ENCODE measurements around the gene MAD2L1BP. TPM values are rescaled to one million over a fixed set of nuclear protein-coding genes. Genes with fewer than 3 reads are reported as not detected.

Gene MAD2L1BP
- total RNA-seq, 1 experiment from 2014 or later, result 33.5 TPM

DNA sequence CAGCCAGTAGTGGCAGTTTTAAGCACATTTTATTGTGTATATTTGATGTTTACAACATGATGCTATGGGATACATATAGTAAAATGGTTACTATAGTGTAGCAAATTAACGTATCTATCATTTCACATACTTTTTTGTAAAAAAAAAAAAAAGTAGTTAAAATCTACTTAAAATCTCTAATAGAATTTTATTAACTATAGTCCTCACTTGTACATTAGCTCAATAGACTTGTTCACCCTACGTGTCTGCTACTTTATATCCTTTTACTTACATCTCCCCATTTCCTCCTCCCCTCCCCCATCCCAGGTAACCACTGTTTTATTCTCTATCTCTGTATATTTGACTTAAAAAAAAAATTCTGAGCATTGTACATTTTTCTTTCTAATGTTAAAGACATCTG is 29.6 kb upstream of the MAD2L1BP start:
- Histone ChIP-seq H3K27me3 (replicated peaks; ENCODE audit: control insufficient read depth, insufficient read depth, low read length) (no peaks in the 10 kb centered on the region), H3K36me3 (ENCODE audit: control insufficient read depth, insufficient read depth, low read length) (no peaks in the 10 kb centered on the region; the same call in 1 of the 2 replicates), H3K4me1 (peaks cover 5% of the 10 kb centered on the region), H3K9me3 (no peaks in the 10 kb centered on the region), H3K4me3 (ENCODE audit: low read depth, low read length) (no peak overlapping the region)
- DNase-seq, result no peak
- TF ChIP-seq, protein P1, sequence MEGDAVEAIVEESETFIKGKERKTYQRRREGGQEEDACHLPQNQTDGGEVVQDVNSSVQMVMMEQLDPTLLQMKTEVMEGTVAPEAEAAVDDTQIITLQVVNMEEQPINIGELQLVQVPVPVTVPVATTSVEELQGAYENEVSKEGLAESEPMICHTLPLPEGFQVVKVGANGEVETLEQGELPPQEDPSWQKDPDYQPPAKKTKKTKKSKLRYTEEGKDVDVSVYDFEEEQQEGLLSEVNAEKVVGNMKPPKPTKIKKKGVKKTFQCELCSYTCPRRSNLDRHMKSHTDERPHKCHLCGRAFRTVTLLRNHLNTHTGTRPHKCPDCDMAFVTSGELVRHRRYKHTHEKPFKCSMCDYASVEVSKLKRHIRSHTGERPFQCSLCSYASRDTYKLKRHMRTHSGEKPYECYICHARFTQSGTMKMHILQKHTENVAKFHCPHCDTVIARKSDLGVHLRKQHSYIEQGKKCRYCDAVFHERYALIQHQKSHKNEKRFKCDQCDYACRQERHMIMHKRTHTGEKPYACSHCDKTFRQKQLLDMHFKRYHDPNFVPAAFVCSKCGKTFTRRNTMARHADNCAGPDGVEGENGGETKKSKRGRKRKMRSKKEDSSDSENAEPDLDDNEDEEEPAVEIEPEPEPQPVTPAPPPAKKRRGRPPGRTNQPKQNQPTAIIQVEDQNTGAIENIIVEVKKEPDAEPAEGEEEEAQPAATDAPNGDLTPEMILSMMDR (IDR thresholded peaks at IDR 0.05; ENCODE audit: insufficient read depth in 1 of 2, low read depth in 1 of 2, low read length in 1 of 2, severe bottlenecking in 1 of 2, unreplicated experiment in 1 of 2), result no peak
- Mint-ChIP-seq H3K4me1 (ENCODE audit: low read depth, unreplicated experiment) (peaks cover 9% of the 10 kb centered on the region), H3K27me3 (ENCODE audit: insufficient read depth, unreplicated experiment) (no peaks in the 10 kb centered on the region), H3K27ac (ENCODE audit: unreplicated experiment) (no peak overlapping the region), H3K36me3 (ENCODE audit: insufficient read depth, unreplicated experiment) (peaks cover 36% of the 10 kb centered on the region), H3K4me3 (ENCODE audit: unreplicated experiment) (no peak overlapping the region), H3K9me3 (ENCODE audit: unreplicated experiment) (no peaks in the 10 kb centered on the region)
- no TSS peak for BruUV-seq (replicated peaks)
- POLR2A ChIA-PET, result no interaction called here
- CTCF ChIA-PET, result no interaction called here
- intact Hi-C loops (cut with micrococcal nuclease; ENCODE audit: unreplicated experiment), result loop anchor here (5.0 kb wide), 1 partner anchor 61 kb away; no protein-coding TSS in a partner anchor

DNA sequence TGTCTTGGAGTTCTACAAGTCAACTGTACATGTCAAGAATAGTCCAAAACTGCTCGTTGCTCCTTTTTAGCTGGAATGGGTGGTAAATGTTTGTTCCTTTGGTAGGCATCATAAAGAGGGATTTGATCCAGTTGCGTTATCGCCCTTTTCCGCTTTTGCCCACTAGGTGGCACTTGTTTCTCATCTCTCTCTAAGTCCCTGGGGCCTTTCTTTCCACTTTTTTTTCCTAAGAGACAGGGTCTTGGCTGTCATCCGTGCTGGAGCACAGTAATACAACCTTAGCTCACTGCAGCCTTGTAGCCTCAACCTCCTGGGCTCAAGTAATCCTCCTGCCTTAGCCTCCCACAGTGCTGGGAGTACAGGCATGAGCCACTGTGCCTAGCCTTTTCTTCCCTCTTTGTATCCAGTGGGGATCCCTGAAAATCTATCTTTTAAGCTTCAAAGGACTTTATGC is 27.3 kb upstream of the MAD2L1BP start:
- POLR2A ChIA-PET, result interaction anchor here (0.7 kb wide), 1 partner anchor 21 kb away, joined by 6 read pairs; the partner anchor contains the start of gene GTPBP2
- no peak overlapping the region for H3K4me3 Mint-ChIP-seq (ENCODE audit: unreplicated experiment)
- H3K9me3 ChIP-seq, result no peaks in the 10 kb centered on the region
- no peaks in the 10 kb centered on the region for H3K9me3 Mint-ChIP-seq (ENCODE audit: unreplicated experiment)
- H3K27me3 Mint-ChIP-seq (ENCODE audit: insufficient read depth, unreplicated experiment), result no peaks in the 10 kb centered on the region
- H3K27ac Mint-ChIP-seq (ENCODE audit: unreplicated experiment), result no peak overlapping the region
- H3K36me3 Mint-ChIP-seq (ENCODE audit: insufficient read depth, unreplicated experiment), result peaks cover 32% of the 10 kb centered on the region
- peak; percentile 57 to 72 for DNase-seq
- intact Hi-C loops (cut with micrococcal nuclease; ENCODE audit: unreplicated experiment), result loop anchor here (5.0 kb wide), 1 partner anchor 59 kb away; no protein-coding TSS in a partner anchor
- peaks cover 9% of the 10 kb centered on the region for H3K4me1 Mint-ChIP-seq (ENCODE audit: low read depth, unreplicated experiment)
- peaks cover 5% of the 10 kb centered on the region for H3K4me1 ChIP-seq
- H3K27me3 ChIP-seq (replicated peaks; ENCODE audit: control insufficient read depth, insufficient read depth, low read length), result no peaks in the 10 kb centered on the region
- H3K4me3 ChIP-seq (ENCODE audit: low read depth, low read length), result no peak overlapping the region
- CTCF ChIA-PET, result interaction anchor here (0.8 kb wide), 1 partner anchor 59 kb away, joined by 3 read pairs; no protein-coding TSS in a partner anchor
- no peaks in the 10 kb centered on the region for H3K36me3 ChIP-seq (ENCODE audit: control insufficient read depth, insufficient read depth, low read length)
- no TSS peak for BruUV-seq (replicated peaks)
- TF ChIP-seq, protein P1 (IDR thresholded peaks at IDR 0.05; ENCODE audit: insufficient read depth in 1 of 2, low read depth in 1 of 2, low read length in 1 of 2, severe bottlenecking in 1 of 2, unreplicated experiment in 1 of 2), result peak; percentile 51 to 78

DNA sequence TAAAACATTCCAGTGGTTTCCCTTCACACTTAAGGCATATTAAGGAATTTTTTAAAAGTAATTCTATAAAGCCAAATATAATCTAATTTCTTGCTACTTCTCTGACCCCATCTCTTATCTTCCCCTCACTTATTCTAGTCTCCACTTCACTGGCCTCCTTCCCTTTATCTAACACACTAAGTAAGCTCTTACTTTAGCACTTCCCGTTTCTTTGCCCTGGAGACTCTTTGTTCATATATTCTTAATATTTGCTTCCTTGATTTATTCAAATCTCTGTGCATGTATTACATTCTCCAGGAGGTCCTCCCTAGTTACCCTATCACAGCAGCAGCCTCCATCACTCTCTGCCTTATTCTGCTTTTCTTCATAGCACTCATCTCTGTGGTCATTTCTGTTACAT is 26.8 kb upstream of the MAD2L1BP start:
- TF ChIP-seq, protein P1 (IDR thresholded peaks at IDR 0.05; ENCODE audit: insufficient read depth in 1 of 2, low read depth in 1 of 2, low read length in 1 of 2, severe bottlenecking in 1 of 2, unreplicated experiment in 1 of 2), result no peak
- no peaks in the 10 kb centered on the region for H3K27me3 Mint-ChIP-seq (ENCODE audit: insufficient read depth, unreplicated experiment)
- H3K4me3 ChIP-seq (ENCODE audit: low read depth, low read length), result no peak overlapping the region
- H3K9me3 Mint-ChIP-seq (ENCODE audit: unreplicated experiment), result no peaks in the 10 kb centered on the region
- CTCF ChIA-PET, result interaction anchor here (0.8 kb wide), 1 partner anchor 58 kb away, joined by 3 read pairs; no protein-coding TSS in a partner anchor
- peaks cover 9% of the 10 kb centered on the region for H3K4me1 Mint-ChIP-seq (ENCODE audit: low read depth, unreplicated experiment)
- H3K4me3 Mint-ChIP-seq (ENCODE audit: unreplicated experiment), result no peak overlapping the region
- peaks cover 5% of the 10 kb centered on the region for H3K4me1 ChIP-seq
- POLR2A ChIA-PET, result interaction anchor here (0.7 kb wide), 1 partner anchor 20 kb away, joined by 6 read pairs; the partner anchor contains the start of gene GTPBP2
- no TSS peak for BruUV-seq (replicated peaks)
- H3K27ac Mint-ChIP-seq (ENCODE audit: unreplicated experiment), result no peak overlapping the region
- H3K36me3 ChIP-seq (ENCODE audit: control insufficient read depth, insufficient read depth, low read length), result no peaks in the 10 kb centered on the region
- DNase-seq, result no peak
- H3K27me3 ChIP-seq (replicated peaks; ENCODE audit: control insufficient read depth, insufficient read depth, low read length), result no peaks in the 10 kb centered on the region
- H3K36me3 Mint-ChIP-seq (ENCODE audit: insufficient read depth, unreplicated experiment), result peaks cover 37% of the 10 kb centered on the region
- no peaks in the 10 kb centered on the region for H3K9me3 ChIP-seq
- intact Hi-C loops (cut with micrococcal nuclease; ENCODE audit: unreplicated experiment), result loop anchor here (5.0 kb wide), 1 partner anchor 58 kb away; no protein-coding TSS in a partner anchor
